GM12892 (cell line): Measurements from ENCODE around the gene PRR23E.

Experiments used
- POLR2A ChIP-seq: IDR thresholded peaks from 2 replicates; pipeline ENCODE4 v1.6.1; 2011; ENCODE audit warnings: low read depth, low read length, control low read depth
- POLR2AphosphoS5 ChIP-seq: IDR thresholded peaks from 2 replicates; pipeline ENCODE4 v1.6.1; 2011; ENCODE audit warnings: low read depth, low read length, control low read depth
- TAF1 ChIP-seq: IDR thresholded peaks from 2 replicates; pipeline ENCODE4 v1.6.1; 2011; ENCODE audit warnings: low read depth, mild to moderate bottlenecking, control low read depth, low read length, borderline replicate concordance

- no peak for TF ChIP-seq POLR2A
- TF ChIP-seq POLR2AphosphoS5, result no peak
- TF ChIP-seq TAF1, result no peak
Measured at GRCh38 chr3:127196002-127196401, 3.1 kb downstream of the PRR23E start.
